Astrocyte of the cerebellum (primary cell): Measurements from ENCODE around the gene IMPG1.

ENCODE experiments used
- DNase-seq: peaks from one replicate; pipeline ENCODE4 v3.0.0-alpha.2; 2011; ENCODE audit warnings: low read depth
- H3K4me3 ChIP-seq: 2 replicates; pipeline ENCODE4 v1.5.1; 2011; ENCODE audit warnings: mild to moderate bottlenecking, low read depth, low read length, moderate library complexity
- in situ Hi-C: cut with HindIII; loops from 2 replicates; pipeline ENCODE4 v1.10.0; 2017; ENCODE audit warnings: low sequenced_read_pairs
- TF ChIP-seq, protein P1 (sequence below): IDR thresholded peaks from 2 replicates; pipeline ENCODE4 v1.5.1; 2012; ENCODE audit warnings: low read length, low read depth, moderate library complexity, mild to moderate bottlenecking; ENCODE audit errors: missing control alignments

Gene IMPG1

DNA sequence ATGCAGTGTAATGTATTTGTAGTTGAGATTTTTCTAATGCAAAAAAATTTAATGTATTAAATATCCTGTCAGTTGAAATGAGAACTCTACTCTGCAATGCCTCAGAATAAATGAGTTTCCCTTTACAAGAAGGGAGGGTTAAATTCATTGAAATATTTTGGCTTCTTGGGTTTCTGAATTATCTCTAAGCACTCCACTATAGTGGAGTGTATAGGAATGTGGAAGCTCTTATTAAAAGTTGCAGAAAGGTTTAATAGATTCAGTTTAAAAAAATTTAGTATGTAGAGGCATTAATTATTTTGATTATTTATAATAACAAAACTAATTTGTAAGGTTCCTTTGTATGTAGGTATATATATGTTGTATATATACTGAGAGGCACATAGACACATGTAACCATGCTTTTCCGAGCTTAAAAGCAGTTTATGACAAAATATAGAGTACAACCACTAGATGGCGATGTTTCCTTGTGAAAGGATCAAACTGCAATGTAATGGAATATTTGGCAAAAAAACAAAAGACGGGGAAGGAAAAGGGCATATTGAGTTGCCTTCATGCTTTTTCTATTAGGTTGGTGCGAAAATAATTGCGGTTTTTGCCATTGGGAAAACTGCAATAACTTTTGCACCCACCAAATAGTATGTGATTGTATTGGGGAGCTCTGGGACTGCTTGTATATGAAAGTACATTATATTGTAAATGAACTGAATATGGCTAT is 179.2 kb downstream of the IMPG1 start:
- DNase-seq, result peak; percentile 73
- in situ Hi-C loops, result loop anchor here (5.0 kb wide), 1 partner anchor 106 kb away; no protein-coding TSS in a partner anchor
- H3K4me3 ChIP-seq, result no peak overlapping the region
- TF ChIP-seq, protein P1, sequence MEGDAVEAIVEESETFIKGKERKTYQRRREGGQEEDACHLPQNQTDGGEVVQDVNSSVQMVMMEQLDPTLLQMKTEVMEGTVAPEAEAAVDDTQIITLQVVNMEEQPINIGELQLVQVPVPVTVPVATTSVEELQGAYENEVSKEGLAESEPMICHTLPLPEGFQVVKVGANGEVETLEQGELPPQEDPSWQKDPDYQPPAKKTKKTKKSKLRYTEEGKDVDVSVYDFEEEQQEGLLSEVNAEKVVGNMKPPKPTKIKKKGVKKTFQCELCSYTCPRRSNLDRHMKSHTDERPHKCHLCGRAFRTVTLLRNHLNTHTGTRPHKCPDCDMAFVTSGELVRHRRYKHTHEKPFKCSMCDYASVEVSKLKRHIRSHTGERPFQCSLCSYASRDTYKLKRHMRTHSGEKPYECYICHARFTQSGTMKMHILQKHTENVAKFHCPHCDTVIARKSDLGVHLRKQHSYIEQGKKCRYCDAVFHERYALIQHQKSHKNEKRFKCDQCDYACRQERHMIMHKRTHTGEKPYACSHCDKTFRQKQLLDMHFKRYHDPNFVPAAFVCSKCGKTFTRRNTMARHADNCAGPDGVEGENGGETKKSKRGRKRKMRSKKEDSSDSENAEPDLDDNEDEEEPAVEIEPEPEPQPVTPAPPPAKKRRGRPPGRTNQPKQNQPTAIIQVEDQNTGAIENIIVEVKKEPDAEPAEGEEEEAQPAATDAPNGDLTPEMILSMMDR, result peak; percentile 52

DNA sequence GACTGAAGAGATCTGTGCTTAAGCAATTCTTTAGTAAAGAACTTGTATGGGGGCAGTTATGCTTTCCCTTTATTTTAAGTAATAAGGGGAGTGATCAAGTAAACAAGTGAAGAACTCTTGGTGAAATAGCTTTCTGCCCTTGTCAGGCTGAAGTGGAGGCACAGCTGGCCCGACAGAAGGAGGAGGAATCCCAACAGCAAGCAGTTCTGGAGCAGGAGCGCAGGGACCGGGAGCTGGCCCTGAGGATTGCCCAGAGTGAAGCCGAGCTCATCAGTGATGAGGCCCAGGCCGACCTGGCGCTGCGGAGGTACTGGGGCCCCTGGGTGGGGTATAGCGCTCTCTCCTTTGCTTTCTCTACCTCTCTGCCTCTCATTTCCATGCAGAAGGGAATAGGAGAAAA is 180.1 kb downstream of the IMPG1 start:
- in situ Hi-C loops, result loop anchor here (5.0 kb wide), 1 partner anchor 105 kb away; no protein-coding TSS in a partner anchor
- no peak for DNase-seq
- TF ChIP-seq, protein P1, result no peak
- H3K4me3 ChIP-seq, result no peak overlapping the region

DNA sequence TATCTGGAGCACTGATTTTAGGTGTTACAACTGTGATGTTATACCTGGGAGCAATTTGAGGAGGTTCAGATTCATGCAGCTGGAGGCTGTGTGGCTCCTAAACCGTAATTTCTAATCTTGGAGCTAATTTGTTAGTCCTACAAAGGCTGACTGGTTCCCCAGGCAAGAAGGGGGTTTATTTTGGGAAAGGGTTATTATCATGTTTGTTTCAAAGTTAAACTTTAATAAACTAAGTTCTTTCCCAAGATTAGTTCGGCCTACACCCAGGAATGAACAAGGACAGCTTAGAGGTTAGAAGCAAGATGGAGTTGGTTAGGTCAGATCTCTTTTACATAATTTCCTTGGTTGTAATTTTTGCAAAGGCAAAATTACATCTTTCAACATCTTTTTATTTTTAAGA is 187.6 kb downstream of the IMPG1 start:
- TF ChIP-seq, protein P1, result no peak
- in situ Hi-C loops, result no loop called here
- no peak overlapping the region for H3K4me3 ChIP-seq
- DNase-seq, result no peak

DNA sequence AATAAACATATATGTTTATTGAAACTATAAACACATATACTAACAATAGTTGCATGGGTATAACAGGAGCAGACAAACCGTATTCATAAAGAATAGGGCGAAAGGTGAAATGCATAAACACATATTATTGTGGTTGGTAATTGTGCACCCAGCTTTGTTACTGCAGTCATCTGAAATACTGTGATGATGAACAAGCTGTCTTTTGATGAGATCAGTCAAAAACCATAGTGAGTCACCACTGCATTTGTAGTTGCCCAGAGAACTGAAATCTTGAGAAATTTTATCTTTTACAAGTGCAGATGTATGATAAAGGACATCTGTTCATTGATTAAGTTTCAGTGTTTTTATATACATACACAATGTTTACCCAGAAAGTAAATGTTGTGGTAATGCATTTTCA is 189.7 kb downstream of the IMPG1 start:
- in situ Hi-C loops, result no loop called here
- DNase-seq, result no peak
- TF ChIP-seq, protein P1, result no peak
- H3K4me3 ChIP-seq, result no peak overlapping the region

DNA sequence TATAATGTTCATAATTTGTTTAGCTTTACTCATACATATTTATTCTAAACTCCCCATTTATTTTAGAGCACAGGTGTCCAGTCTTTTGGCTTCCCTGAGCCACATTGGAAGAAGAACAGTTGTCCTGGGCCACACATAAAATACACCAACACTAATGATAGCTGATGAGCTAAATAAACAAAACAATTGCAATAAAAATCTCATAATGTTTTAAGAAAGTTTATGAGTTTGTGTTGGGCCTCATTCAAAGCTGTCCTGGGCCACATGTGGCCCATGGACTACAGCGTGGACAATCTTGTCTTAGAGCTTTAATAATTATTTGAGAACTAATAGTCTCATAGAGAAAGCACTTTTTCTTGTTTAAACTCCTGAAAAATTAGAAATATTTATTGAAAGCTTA is 192.2 kb downstream of the IMPG1 start:
- no peak overlapping the region for H3K4me3 ChIP-seq
- DNase-seq, result no peak
- TF ChIP-seq, protein P1, result no peak
- in situ Hi-C loops, result no loop called here

DNA sequence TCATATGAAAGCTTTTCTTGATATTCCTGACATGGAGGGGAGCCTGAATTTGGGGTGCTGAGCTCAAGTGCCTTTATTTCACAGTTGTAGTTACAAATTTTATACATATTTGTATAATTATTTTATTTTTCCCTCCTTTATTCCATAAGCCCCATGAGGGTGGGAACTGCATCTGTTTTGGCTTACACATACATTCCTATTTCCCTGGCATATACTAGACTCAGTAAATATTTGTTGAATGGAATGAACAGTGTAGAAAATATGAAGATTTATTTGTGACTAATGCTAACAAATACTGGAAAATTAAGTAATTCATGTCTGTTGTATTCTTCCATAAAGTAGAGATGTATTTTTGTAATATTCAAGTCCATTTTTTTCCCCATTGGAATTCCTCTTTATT is 196.3 kb downstream of the IMPG1 start:
- TF ChIP-seq, protein P1, result no peak
- DNase-seq, result no peak
- in situ Hi-C loops, result no loop called here
- no peak overlapping the region for H3K4me3 ChIP-seq
